ENCODE measurements around the gene NFIB. TPM values are rescaled to one million over a fixed set of nuclear protein-coding genes. Genes with fewer than 3 reads are reported as not detected.

Gene NFIB
- polyA plus RNA-seq, 3 donors = 6.1 to 32.3 (median 16.8) TPM

DNA sequence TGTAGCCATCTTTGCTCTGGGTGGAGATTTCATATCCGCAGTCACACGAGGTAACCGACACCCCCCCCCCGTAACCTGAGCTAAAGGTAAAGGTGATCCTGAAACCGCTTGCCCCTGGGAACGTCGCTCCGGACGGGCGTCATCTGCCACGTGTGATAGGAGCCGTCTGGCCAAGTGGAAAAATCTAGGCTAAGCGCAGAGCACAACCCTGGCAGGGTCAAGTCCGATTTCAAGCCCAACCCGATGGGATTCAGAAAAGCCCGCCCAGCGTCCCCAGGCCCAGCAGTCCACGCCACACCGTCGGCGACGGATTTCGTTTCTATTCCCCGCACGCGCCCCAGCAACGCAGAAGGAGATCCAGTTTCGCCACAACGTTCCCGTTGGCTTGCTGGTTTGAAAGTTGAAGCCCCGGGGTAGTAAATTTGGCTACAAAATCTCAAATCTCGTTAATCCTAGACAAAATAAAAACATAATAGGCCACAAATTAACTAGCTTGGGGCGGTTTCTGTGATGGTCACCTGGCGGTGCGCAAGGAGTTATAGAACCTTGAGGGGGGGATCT lies 32.4 kb upstream of the NFIB start:
- H3K27ac ChIP-seq (ENCODE audit: low read depth, low read length) = peak overlapping the region; percentile 18
- 20 to 34% (median 33%) methylated on average over 35 of the region's 35 CpGs for WGBS, 3 donors

- 26 to 61% (median 51%) methylated on average over 42 to 45 of the region's 45 CpGs for WGBS, 3 donors
- H3K27ac ChIP-seq (ENCODE audit: low read depth, low read length) = peak overlapping the region; percentile 18
Measured at GRCh38 chr9:14345354-14346230, 31.7 kb upstream of the NFIB start.

DNA sequence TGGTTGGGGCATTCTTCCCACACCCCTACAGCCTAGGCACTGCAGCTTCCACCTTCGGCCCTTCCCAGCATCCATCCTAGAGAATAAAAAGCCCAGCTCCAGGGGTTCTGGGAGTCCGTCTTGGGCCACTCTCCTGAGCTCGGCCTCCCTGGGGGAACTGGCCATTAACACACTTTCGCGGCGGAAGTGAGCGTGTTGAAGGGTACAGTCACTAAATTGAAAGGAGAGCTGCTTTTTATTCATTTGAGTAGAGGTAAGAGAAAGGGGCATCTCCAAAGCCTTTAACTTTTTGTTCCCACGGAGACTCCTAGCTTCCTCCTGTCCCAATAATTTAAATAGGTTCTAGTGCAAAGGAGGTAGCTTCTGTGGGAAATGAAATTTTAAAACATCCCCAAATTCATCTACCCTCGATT lies 31.0 kb upstream of the NFIB start:
- H3K27ac ChIP-seq (ENCODE audit: low read depth, low read length) = no peak overlapping the region
- 50 to 65% (median 63%) methylated on average over 9 of the region's 9 CpGs for WGBS, 3 donors

DNA sequence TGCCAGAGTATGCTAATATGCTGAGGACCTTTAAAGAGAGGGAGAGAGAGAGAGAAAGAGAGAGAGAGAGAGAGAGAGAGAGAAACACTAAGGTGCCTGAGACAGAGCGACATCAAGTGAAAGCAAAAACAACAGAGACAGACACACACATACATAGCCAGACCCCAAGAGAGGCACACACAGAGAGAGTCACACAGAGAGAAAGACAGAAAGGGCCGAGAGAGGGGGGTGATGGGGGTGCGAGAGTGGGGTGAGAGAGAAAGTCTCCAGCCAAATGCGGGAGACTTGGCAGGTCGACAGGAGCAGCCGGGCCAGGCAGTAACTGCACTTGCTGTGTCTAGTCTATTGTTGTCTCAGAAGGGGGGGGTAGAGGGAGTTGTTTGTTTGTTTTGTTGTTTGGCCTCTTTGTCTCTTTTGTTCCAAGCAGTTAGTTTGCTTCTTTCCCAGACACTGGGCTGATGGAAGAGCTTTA lies 30.1 kb upstream of the NFIB start:
- H3K27ac ChIP-seq (ENCODE audit: low read depth, low read length) = no peak overlapping the region
- 29 to 36% (median 35%) methylated on average over 6 of the region's 6 CpGs for WGBS, 3 donors

DNA sequence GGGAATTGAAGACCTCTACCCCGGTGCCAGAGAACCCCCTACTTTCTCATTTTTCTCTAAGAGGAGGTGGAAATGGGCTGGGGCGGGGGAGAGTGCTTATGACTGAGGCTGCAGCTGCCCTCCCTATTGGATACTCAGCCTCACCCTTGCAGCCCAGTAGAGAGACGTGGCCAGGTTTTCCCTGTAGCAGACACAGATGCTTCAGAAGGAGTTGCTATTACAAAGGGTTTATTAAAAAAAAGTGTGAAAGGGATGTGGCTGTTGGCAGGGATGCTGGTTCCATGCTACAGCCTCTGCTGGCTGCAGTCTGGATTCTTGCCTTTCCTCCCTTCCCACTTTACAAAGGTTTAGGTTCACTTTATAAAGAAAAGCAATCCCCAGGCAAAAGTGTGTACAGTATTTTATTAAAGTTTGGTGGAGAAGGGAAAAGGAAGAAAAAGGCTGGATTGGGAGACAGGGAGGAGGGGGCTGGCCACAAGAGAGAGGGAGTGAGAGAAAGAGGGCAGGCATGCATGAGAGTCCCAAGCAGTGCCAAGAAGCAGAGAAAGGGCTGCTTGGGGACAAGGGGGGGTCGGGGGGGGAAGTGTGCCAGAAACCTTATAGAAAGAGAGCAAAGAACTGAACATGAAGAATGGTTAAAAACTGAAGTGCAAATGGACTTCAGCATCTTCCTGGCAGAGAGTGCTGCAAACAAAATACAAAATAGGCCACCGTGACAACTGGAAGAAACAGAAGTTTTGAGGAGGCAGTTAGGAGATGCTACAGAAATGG lies 29.5 kb upstream of the NFIB start:
- H3K27ac ChIP-seq (ENCODE audit: low read depth, low read length) = peak overlapping the region; percentile 21
- 30 to 57% (median 45%) methylated on average over 5 of the region's 5 CpGs for WGBS, 3 donors

GRCh38 chr9:14342736-14343135 lies 28.8 kb upstream of the NFIB start:
- WGBS, 3 donors = 74 to 81% (median 78%) methylated on average over 4 of the region's 4 CpGs
- peak overlapping the region; percentile 22 for H3K27ac ChIP-seq (ENCODE audit: low read depth, low read length)

DNA sequence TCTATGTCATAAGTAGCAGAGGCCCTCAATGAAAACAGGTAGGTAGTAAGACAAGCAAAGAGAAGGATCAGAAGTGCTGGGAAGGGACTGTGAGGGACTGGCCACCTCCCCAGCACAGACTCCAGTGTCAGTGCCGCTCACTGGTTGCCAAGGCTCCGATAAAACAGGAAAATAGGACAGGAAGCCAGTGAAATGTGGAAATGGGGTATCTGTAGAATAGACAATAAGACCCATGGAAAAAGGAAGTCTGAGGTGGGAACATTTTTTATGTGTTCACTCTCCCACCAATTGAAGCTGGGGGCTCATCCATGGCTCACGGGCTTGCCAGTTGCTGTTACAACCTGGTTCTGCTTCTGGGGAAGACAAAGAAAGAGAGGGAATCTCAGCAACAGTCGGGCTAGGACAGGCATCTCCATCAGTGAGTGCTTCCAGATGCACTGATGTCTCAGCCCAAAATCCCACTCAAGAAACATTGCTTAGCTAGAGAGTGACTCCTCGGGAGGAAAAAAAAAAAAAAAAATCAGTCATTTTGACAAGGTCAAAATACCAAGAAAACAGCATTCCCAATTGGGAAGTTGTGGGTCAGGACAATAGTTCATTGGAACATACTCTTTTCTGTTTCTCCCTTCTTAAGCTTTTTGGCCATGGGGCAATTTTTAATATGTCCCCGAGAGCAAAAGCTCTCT lies 27.6 kb upstream of the NFIB start:
- no peak overlapping the region for H3K27ac ChIP-seq (ENCODE audit: low read depth, low read length)
- 30 to 53% (median 32%) methylated on average over 6 of the region's 6 CpGs for WGBS, 3 donors

- 53 to 71% (median 64%) methylated on average over 3 of the region's 3 CpGs for WGBS, 3 donors
- no peak overlapping the region for H3K27ac ChIP-seq (ENCODE audit: low read depth, low read length)
Measured at GRCh38 chr9:14340994-14341393, 27.1 kb upstream of the NFIB start.

- WGBS, 3 donors = 64 to 76% (median 64%) methylated on average over 8 of the region's 8 CpGs
- no peak overlapping the region for H3K27ac ChIP-seq (ENCODE audit: low read depth, low read length)
Measured at GRCh38 chr9:14340219-14340873, 26.4 kb upstream of the NFIB start.

DNA sequence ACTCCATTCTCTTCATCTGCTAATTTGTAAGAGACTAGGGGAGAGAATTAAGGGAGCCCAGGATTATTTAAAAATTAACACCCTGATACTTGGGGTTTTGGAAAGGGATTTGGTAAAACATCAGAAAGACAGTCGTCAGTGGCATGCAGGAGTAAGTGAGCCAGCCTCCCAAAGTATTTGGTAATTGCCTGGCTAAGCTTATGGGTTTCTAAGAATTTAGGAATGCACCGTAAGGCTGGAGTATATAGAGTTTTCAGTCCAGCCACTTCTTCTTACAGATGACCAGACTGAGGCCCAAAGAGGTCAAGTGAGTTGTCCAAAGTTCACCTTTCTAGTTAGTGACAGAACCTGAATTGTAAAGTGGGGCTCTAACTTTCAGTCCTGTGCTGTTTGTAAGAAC lies 25.8 kb upstream of the NFIB start:
- H3K27ac ChIP-seq (ENCODE audit: low read depth, low read length) = no peak overlapping the region
- 74 to 90% (median 80%) methylated on average over 2 of the region's 2 CpGs for WGBS, 3 donors

- 54 to 69% (median 65%) methylated on average over 4 of the region's 4 CpGs for WGBS, 3 donors
- H3K27ac ChIP-seq (ENCODE audit: low read depth, low read length) = no peak overlapping the region
Measured at GRCh38 chr9:14337615-14338014, 23.7 kb upstream of the NFIB start.

DNA sequence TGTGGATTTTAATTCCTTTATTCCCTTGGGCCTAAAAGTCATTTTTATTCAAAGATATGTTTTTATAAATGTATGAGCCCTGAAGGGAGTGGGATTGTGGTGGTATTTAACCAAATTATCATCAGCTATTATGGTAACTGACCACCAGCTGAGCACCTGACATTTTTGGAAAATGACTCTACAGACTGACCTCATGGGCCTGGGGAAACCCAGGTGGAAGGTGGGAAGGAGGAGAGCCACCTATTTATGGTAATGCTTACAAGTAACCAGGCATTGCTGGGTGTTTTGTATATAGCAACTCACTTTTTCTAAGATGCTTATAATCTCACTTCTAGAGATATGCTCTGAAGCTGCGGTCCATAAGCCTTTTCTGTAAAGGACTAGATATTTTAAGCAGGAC lies 22.3 kb upstream of the NFIB start:
- H3K27ac ChIP-seq (ENCODE audit: low read depth, low read length) = no peak overlapping the region
- 90 to 100% (median 100%) methylated on average over 1 of the region's 1 CpG for WGBS, 3 donors

DNA sequence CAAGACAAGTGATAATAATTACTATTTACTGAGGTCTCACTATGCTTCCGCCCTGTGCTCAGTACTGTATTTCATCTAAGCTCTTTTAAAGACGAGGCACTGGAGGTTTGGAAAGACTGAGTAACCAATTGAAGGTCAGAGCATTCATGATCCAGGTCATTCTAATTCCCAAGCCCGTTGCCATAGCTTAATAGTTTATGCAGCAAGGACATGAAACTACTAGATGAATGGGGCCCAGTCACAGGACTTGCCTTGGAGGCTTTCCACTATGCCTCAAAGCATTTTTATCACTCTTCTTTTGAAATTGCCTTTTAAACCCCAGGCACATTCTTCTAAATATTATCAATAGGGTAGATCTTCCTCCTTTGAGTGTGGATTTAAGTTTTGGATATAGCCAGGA lies 17.2 kb upstream of the NFIB start:
- no peak overlapping the region for H3K27ac ChIP-seq (ENCODE audit: low read depth, low read length)
- WGBS, 3 donors = 75 to 84% (median 80%) methylated on average over 3 of the region's 3 CpGs

DNA sequence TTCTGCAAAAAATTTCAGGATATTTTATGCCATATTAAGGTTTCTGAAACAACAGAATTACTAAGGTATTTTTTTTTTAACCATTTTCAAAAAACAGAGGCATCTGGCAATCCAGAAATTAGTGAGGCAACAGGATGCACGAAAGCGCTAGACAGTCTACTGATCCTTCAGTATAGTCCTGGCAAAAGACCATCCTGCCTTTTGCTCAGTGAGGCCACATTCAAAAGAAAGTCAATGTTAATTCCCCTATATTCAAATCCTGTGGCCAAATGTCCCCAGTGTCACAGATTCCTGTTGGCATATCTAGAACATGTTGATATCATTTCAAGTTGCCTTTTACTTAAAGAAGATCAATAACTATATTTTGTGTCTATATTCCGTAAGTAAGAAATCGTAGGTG lies 13.1 kb upstream of the NFIB start:
- WGBS, 3 donors = 85 to 93% (median 91%) methylated on average over 4 of the region's 4 CpGs
- H3K27ac ChIP-seq (ENCODE audit: low read depth, low read length) = no peak overlapping the region

GRCh38 chr9:14326264-14326826 lies 12.4 kb upstream of the NFIB start:
- no peak overlapping the region for H3K27ac ChIP-seq (ENCODE audit: low read depth, low read length)
- 89 to 93% (median 91%) methylated on average over 3 of the region's 3 CpGs for WGBS, 3 donors

- H3K27ac ChIP-seq (ENCODE audit: low read depth, low read length) = no peak overlapping the region
Measured at GRCh38 chr9:14325147-14325546, 11.2 kb upstream of the NFIB start.

GRCh38 chr9:14323985-14324650 lies 10.2 kb upstream of the NFIB start:
- H3K27ac ChIP-seq (ENCODE audit: low read depth, low read length) = no peak overlapping the region
- 88 to 94% (median 88%) methylated on average over 2 of the region's 2 CpGs for WGBS, 3 donors
